OCI-LY1 (cell line): Measurements from ENCODE around the gene PDE4D.

Source experiments
- CTCF ChIP-seq: fragments of 200-600 bp; sonication (generic), shearing (Covaris generic); IDR thresholded peaks from 2 replicates; pipeline ENCODE4 v1.5.1; 2017; ENCODE audit warnings: mild to moderate bottlenecking, antibody characterized with exemption, low read length, moderate library complexity, mixed read lengths
- EZH2 ChIP-seq: fragments of 200-600 bp; sonication (generic), shearing (Covaris generic); IDR thresholded peaks from 2 replicates; pipeline ENCODE4 v1.8.0; 2017; ENCODE audit warnings: borderline replicate concordance, mixed run types, mild to moderate bottlenecking, antibody characterized with exemption, low read length, moderate library complexity, mixed read lengths

GRCh38 chr5:59234236-59234635, 659.3 kb downstream of the PDE4D start:
- TF ChIP-seq CTCF, result no peak
- TF ChIP-seq EZH2, result no peak
